Measurements from ENCODE around the gene CCM2L. TPM values are rescaled to one million over a fixed set of nuclear protein-coding genes. Genes with fewer than 3 reads are reported as not detected.

CCM2L gene
- not detected for polyA plus RNA-seq (2012; ENCODE audit: low read depth, missing spikeins)

- TF ChIP-seq PAX5 (IDR thresholded peaks at IDR 0.05; ENCODE audit: insufficient read depth, low read length, severe bottlenecking), result no peak
- TF ChIP-seq POLR2A (IDR thresholded peaks at IDR 0.05; ENCODE audit: low read depth, low read length), result no peak
- no peak for TF ChIP-seq SPI1 (IDR thresholded peaks at IDR 0.05; ENCODE audit: low read depth, low read length)
- TF ChIP-seq TAF1 (IDR thresholded peaks at IDR 0.05; ENCODE audit: low read depth, low read length), result no peak
- no peak for FAIRE-seq
These were observed at the start of gene CCM2L for GRCh38 chr20:32010101-32010500. Gene CCM2L (plus strand): TSS chr20:32010438. CDS start chr20:32010455, 17 bp downstream.

DNA sequence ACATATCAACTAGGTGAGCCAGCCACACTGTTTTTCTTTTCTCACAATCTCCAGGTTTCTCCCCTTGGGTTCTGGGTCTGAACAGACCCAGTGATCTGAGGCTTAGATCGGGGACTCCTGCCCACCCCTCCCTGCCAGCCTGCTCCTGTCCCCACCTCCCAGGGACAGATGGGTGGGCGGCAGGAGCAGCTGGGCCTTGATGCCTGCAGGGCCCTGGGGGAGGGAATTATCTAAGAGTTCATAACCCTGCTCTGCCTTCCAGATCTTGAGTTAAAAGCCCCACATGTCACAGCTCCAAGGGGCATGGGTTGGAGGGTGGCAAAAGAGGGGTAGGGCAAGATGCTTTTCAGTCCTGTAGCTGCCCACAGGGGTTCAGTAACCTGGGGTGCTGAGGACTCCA lies 47.5 kb upstream of the CCM2L start:
- TF ChIP-seq POLR2A (IDR thresholded peaks at IDR 0.05; ENCODE audit: low read depth, low read length), result no peak
- TF ChIP-seq SPI1 (IDR thresholded peaks at IDR 0.05; ENCODE audit: low read depth, low read length), result no peak
- TF ChIP-seq TAF1 (IDR thresholded peaks at IDR 0.05; ENCODE audit: low read depth, low read length), result no peak
- no peak for TF ChIP-seq POU2F2 (IDR thresholded peaks at IDR 0.05; ENCODE audit: low read depth, low read length)
- no peak for TF ChIP-seq POLR2AphosphoS5 (IDR thresholded peaks at IDR 0.05; ENCODE audit: low read depth, low read length)
- TF ChIP-seq PAX5 (IDR thresholded peaks at IDR 0.05; ENCODE audit: insufficient read depth, low read length, severe bottlenecking), result no peak
- DNase-seq (ENCODE audit: insufficient read length, low spot score), result no peak
- FAIRE-seq, result no peak

More at GRCh38 chr20:32010101-32010500, at the start of gene CCM2L:
- no peak for DNase-seq (ENCODE audit: insufficient read length, low spot score)

- TF ChIP-seq POLR2A (IDR thresholded peaks at IDR 0.05; ENCODE audit: low read depth, low read length), result no peak
- no peak for TF ChIP-seq POU2F2 (IDR thresholded peaks at IDR 0.05; ENCODE audit: low read depth, low read length)
- no peak for TF ChIP-seq POLR2AphosphoS5 (IDR thresholded peaks at IDR 0.05; ENCODE audit: low read depth, low read length)
- TF ChIP-seq TAF1 (IDR thresholded peaks at IDR 0.05; ENCODE audit: low read depth, low read length), result no peak
- TF ChIP-seq PAX5 (IDR thresholded peaks at IDR 0.05; ENCODE audit: insufficient read depth, low read length, severe bottlenecking), result no peak
- TF ChIP-seq SPI1 (IDR thresholded peaks at IDR 0.05; ENCODE audit: low read depth, low read length), result no peak
- FAIRE-seq (no peak), DNase-seq (ENCODE audit: insufficient read length, low spot score) (no peak)
These were observed 46.3 kb upstream of the CCM2L start for GRCh38 chr20:31963889-31964288.

GRCh38 chr20:31966991-31967655 lies 43.1 kb upstream of the CCM2L start:
- DNase-seq (ENCODE audit: insufficient read length, low spot score) (no peak), FAIRE-seq (no peak)
- TF ChIP-seq TAF1 (IDR thresholded peaks at IDR 0.05; ENCODE audit: low read depth, low read length) (no peak), POLR2A (IDR thresholded peaks at IDR 0.05; ENCODE audit: low read depth, low read length) (no peak), POLR2AphosphoS5 (IDR thresholded peaks at IDR 0.05; ENCODE audit: low read depth, low read length) (no peak), PAX5 (IDR thresholded peaks at IDR 0.05; ENCODE audit: insufficient read depth, low read length, severe bottlenecking) (no peak), SPI1 (IDR thresholded peaks at IDR 0.05; ENCODE audit: low read depth, low read length) (no peak), POU2F2 (IDR thresholded peaks at IDR 0.05; ENCODE audit: low read depth, low read length) (no peak)

GRCh38 chr20:31967830-31968249 lies 42.4 kb upstream of the CCM2L start, which contains the start of gene XKR7:
Gene XKR7 (plus strand): TSS chr20:31968151. CDS start chr20:31968176, 25 bp downstream.
- peak; percentile 20; the same call in 1 of the 2 replicates for TF ChIP-seq SPI1 (IDR thresholded peaks at IDR 0.05; ENCODE audit: low read depth, low read length)
- TF ChIP-seq PAX5 (IDR thresholded peaks at IDR 0.05; ENCODE audit: insufficient read depth, low read length, severe bottlenecking), result no peak
- TF ChIP-seq POU2F2 (IDR thresholded peaks at IDR 0.05; ENCODE audit: low read depth, low read length), result no peak
- no peak for TF ChIP-seq TAF1 (IDR thresholded peaks at IDR 0.05; ENCODE audit: low read depth, low read length)
- no peak for TF ChIP-seq POLR2AphosphoS5 (IDR thresholded peaks at IDR 0.05; ENCODE audit: low read depth, low read length)
- no peak for TF ChIP-seq POLR2A (IDR thresholded peaks at IDR 0.05; ENCODE audit: low read depth, low read length)
- FAIRE-seq (no peak), DNase-seq (ENCODE audit: insufficient read length, low spot score) (peak; percentile 39)

DNA sequence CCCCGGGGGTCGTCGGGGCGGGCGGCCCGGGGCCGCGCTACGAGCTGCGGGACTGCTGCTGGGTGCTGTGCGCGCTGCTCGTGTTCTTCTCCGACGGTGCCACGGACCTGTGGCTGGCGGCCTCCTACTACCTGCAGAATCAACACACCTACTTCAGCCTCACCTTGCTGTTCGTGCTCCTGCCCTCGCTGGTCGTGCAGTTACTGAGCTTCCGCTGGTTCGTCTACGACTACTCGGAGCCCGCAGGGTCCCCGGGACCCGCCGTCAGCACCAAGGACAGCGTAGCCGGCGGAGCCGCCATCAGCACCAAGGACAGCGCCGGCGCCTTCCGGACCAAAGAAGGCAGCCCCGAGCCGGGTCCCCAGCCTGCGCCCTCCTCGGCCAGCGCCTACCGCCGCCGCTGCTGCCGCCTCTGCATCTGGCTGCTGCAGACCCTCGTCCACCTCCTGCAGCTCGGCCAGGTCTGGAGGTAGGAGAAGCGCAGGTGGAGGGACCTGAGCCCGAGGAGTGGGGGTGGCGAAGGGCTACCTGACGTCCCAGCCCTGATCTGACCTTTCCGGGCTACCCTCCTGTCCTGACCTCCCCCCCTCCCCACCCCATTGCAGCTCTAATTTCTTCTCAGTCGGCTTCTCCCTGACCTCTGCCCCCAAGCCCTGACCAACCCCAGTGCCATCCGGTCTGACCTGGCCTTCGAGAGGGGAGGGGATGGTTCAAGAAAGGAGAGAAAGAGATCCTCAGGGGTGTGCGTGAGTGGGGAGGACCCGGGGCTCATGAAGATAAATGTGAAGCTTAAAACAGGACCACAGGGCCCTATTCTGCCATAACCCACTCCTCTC lies 41.7 kb upstream of the CCM2L start:
- DNase-seq (ENCODE audit: insufficient read length, low spot score) (peak; percentile 93), FAIRE-seq (peak; percentile 50)
- no peak for TF ChIP-seq POLR2AphosphoS5 (IDR thresholded peaks at IDR 0.05; ENCODE audit: low read depth, low read length)
- TF ChIP-seq POLR2A (IDR thresholded peaks at IDR 0.05; ENCODE audit: low read depth, low read length), result no peak
- TF ChIP-seq POU2F2 (IDR thresholded peaks at IDR 0.05; ENCODE audit: low read depth, low read length), result no peak
- no peak for TF ChIP-seq SPI1 (IDR thresholded peaks at IDR 0.05; ENCODE audit: low read depth, low read length)
- no peak for TF ChIP-seq TAF1 (IDR thresholded peaks at IDR 0.05; ENCODE audit: low read depth, low read length)
- no peak for TF ChIP-seq PAX5 (IDR thresholded peaks at IDR 0.05; ENCODE audit: insufficient read depth, low read length, severe bottlenecking)

- DNase-seq (ENCODE audit: insufficient read length, low spot score), result no peak
- FAIRE-seq, result no peak
- TF ChIP-seq POLR2AphosphoS5 (IDR thresholded peaks at IDR 0.05; ENCODE audit: low read depth, low read length), result no peak
- no peak for TF ChIP-seq POU2F2 (IDR thresholded peaks at IDR 0.05; ENCODE audit: low read depth, low read length)
- no peak for TF ChIP-seq PAX5 (IDR thresholded peaks at IDR 0.05; ENCODE audit: insufficient read depth, low read length, severe bottlenecking)
- TF ChIP-seq POLR2A (IDR thresholded peaks at IDR 0.05; ENCODE audit: low read depth, low read length), result no peak
- TF ChIP-seq SPI1 (IDR thresholded peaks at IDR 0.05; ENCODE audit: low read depth, low read length), result no peak
- TF ChIP-seq TAF1 (IDR thresholded peaks at IDR 0.05; ENCODE audit: low read depth, low read length), result no peak
These were observed 40.2 kb upstream of the CCM2L start for GRCh38 chr20:31969991-31970390.

DNA sequence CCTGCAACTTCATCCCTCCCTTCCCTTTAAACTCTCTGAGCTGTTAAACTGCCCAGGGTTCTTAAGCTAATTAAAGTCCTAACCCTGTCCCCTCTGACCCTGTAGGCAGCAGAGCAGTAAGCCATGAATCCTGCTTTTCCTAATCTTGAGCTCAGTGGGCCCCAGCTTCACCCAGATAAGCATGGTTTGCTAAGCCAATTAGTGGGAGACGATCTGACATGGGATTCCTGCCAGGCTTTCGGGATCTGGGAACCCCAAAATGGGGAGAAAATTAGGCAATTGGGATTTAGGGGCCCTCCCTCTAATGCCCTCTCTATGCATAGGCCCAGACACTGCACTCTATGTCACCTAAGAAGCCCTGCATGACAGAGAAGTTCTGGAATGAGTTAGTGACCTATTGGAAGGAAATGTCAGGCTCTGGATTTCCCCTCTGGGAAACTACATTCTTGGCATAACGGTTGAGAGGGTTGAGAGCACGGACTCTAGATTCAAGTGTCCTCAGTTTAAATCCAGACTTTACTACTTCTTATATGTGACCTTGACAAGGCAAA lies 37.7 kb upstream of the CCM2L start:
- no peak for TF ChIP-seq SPI1 (IDR thresholded peaks at IDR 0.05; ENCODE audit: low read depth, low read length)
- TF ChIP-seq TAF1 (IDR thresholded peaks at IDR 0.05; ENCODE audit: low read depth, low read length), result no peak
- TF ChIP-seq POLR2AphosphoS5 (IDR thresholded peaks at IDR 0.05; ENCODE audit: low read depth, low read length), result no peak
- no peak for TF ChIP-seq POLR2A (IDR thresholded peaks at IDR 0.05; ENCODE audit: low read depth, low read length)
- TF ChIP-seq PAX5 (IDR thresholded peaks at IDR 0.05; ENCODE audit: insufficient read depth, low read length, severe bottlenecking), result no peak
- no peak for TF ChIP-seq POU2F2 (IDR thresholded peaks at IDR 0.05; ENCODE audit: low read depth, low read length)
- DNase-seq (ENCODE audit: insufficient read length, low spot score) (no peak), FAIRE-seq (no peak)

GRCh38 chr20:31974296-31974695 lies 35.9 kb upstream of the CCM2L start:
- DNase-seq (ENCODE audit: insufficient read length, low spot score) (no peak), FAIRE-seq (no peak)
- TF ChIP-seq PAX5 (IDR thresholded peaks at IDR 0.05; ENCODE audit: insufficient read depth, low read length, severe bottlenecking) (no peak), POU2F2 (IDR thresholded peaks at IDR 0.05; ENCODE audit: low read depth, low read length) (no peak), POLR2A (IDR thresholded peaks at IDR 0.05; ENCODE audit: low read depth, low read length) (no peak), SPI1 (IDR thresholded peaks at IDR 0.05; ENCODE audit: low read depth, low read length) (no peak), TAF1 (IDR thresholded peaks at IDR 0.05; ENCODE audit: low read depth, low read length) (no peak), POLR2AphosphoS5 (IDR thresholded peaks at IDR 0.05; ENCODE audit: low read depth, low read length) (no peak)
